H54 (cell line): ENCODE measurements around the gene KRT80.

ENCODE experiments used
- DNase-seq: peaks from one replicate; pipeline ENCODE4 v3.0.0; 2011; ENCODE audit warnings: low spot score, mixed read lengths; ENCODE audit not compliant: insufficient read length
- FAIRE-seq: peaks from 3 replicates; lab custom pipeline; 2011; peaks lifted over from hg19 to GRCh38; lab: Jason Lieb, UNC
- POLR2A ChIP-seq: IDR thresholded peaks from 2 replicates; pipeline ENCODE4 v1.6.1; 2011; ENCODE audit warnings: low read depth, mild to moderate bottlenecking, low read length

KRT80 gene

DNA sequence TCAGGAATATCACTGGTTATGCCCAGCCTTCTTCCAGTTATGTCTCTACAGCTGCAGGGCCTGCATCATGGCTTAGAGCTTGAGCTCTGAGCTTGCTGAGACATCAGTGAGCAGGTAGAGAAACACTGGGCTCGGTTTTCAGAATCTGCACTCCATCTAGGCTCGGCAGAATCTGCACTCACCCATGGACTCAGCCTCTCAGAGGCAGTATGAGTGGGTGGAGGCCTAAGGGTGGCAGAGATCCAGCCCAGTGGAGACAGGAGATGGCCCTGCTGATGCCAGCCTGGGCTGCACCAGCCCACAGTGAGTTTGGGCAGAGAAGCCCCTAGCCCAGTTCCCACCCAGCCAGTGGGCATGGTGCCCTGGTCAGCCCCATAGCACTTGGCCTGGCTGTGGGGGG is 12.8 kb downstream of the KRT80 start:
- FAIRE-seq (no peak), DNase-seq (no peak)
- no peak for TF ChIP-seq POLR2A

- TF ChIP-seq POLR2A: no peak
- DNase-seq: no peak
- no peak for FAIRE-seq
Observed at GRCh38 chr12:52178443-52178842, 13.4 kb downstream of the KRT80 start.

GRCh38 chr12:52175371-52176350 is 16.2 kb downstream of the KRT80 start:
- no peak for DNase-seq

DNA sequence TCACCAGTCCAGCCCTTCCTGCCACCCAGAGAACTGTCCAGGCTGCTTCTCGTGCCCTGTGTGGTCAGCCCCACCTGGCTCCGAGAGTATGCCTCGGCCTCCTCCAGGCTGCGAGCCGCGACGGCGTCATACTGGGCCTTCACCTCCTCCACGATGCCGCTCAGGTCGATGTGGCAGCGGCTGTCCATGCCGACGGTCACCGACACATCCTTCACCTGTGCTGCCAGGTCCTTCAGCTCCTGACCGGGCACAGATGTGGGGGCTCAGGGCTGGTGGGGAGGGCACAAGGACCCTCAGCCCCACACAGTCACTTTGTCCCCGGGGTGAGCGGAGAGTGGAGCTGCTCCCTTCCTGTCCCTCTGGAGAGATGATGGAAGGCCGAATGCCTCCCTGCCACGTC is 18.3 kb downstream of the KRT80 start:
- FAIRE-seq (no peak), DNase-seq (no peak)
- no peak for TF ChIP-seq POLR2A

More at GRCh38 chr12:52175371-52176350, 16.2 kb downstream of the KRT80 start:
- no peak for FAIRE-seq
- no peak for TF ChIP-seq POLR2A

DNA sequence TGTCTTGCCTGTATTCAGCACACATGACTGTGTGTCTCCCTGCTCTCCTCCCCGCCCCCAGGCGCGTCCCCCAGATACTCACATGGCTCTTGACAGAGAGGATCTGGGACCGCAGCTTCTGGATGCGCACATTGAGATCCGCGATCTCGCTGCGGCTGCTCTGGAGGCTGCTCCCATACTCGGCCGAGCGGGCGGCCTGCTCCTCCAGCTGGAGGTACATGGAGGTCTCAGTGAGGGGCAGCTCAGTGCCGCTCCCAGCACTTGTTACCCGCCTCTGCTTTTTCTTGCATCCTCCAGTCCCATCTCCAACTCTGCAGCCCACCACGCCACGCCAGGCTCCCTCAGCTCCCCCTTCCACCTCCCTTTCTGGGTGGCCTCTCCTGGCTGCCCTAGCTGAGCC is 18.9 kb downstream of the KRT80 start:
- TF ChIP-seq POLR2A: no peak
- DNase-seq: no peak
- FAIRE-seq: no peak

DNA sequence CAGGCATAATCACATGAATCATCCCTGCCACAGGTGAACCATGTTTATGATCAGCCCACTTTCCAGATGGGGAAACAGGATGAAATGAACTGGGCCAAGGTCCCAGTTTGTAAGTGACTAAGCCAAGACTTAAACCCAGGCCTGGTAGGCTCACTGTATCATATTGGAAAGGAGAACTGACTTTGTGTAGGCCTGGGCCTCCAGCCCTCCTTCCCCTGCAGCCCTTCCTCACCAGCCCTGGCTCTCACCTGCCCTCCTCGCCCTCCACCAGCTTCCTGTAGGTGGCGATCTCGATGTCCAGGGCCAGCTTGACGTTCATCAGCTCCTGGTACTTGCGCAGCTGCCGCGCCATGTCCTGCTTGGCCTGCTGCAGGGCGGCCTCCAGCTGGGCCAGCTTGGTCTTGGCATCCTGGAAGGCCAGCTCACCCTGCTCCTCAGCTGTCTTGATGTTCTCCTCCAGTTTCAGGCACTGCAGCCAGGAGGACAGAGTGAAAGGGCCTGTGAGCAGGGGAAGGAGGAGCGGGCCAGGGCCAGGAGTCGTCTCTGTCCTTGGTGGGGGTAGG is 19.8 kb downstream of the KRT80 start:
- DNase-seq (no peak), FAIRE-seq (no peak)
- TF ChIP-seq POLR2A: no peak

- FAIRE-seq (no peak), DNase-seq (no peak)
- TF ChIP-seq POLR2A: no peak
Observed at GRCh38 chr12:52170827-52171226, 21.0 kb downstream of the KRT80 start.

GRCh38 chr12:52169886-52170285 is 21.9 kb downstream of the KRT80 start:
- no peak for DNase-seq
- no peak for TF ChIP-seq POLR2A
- no peak for FAIRE-seq

GRCh38 chr12:52168019-52168717 is 23.6 kb downstream of the KRT80 start:
- FAIRE-seq (no peak), DNase-seq (peak; percentile 52)
- TF ChIP-seq POLR2A: no peak

DNA sequence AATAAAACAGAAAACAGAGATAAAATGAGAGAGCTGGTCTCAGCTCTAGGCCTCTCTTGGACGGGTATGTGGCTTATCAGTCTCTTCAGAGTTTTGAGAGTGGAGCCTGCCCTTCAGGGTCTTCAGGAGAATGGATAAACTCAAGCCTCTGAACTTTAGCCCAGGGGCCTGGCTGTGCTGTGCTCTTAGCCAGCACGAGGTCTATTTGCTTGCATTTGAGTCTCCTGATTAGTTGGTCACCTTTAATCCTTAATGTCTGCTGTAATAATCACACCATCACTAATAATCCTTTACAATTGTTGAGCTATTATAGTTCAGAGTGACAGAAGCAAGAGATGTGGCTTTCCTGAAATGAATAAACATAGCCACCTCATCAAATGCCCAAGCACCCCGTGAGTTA is 24.3 kb downstream of the KRT80 start:
- no peak for FAIRE-seq
- no peak for TF ChIP-seq POLR2A
- no peak for DNase-seq

DNA sequence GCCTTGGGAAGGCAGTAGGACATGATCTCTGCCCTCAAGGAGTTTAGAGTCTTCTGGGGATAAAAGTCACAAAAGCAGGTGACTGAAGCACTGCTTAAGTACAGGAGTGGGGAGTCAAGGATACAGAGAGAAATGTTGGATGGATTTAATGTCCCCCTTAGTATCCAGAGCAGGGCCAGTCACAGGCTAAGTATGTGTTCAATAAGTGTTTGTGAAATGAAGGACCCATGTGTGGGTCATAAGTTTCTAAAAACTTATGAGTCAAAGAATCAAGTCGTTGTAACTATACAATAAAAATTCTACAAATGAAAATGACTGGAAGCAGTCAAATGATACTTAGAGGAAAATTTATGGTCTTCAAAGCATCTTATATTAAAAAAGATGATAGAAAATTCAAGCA is 25.1 kb downstream of the KRT80 start:
- no peak for FAIRE-seq
- TF ChIP-seq POLR2A: no peak
- DNase-seq: no peak

DNA sequence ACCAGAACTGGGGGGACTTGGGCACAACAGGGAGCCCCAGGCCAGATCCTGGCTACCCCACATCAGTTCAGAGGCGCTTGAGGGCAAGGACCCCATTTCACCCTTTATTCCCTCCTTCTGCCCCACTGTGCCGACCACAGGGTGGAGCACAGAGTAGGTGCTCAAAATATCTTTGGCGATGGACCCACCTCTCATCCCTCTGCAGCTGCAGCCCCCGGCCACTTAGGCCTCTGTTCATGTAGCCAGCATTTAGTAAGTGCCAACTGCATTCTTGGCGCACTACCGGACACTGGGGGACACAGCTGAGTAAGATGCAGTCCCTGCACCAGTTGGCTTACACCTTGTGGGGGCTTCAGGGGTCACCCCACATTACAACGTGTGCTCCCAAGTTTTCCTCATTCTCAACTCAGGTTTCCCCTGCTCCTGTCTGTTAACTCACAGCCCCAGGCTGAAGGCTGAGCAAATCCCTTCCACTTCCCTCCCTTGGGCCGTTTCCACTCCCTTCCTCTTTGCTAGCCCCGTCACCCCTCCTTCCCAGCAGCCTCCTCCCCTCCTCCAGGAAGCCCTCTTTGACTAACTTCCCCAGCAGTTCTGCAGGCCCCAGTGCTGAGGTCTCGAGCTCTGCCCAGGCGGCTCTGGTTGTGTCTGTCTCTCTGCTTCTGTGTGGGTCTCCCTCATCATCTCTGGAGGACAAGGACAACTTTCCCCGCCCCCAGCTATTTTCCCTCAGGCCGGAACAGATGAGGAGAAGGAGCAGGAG is 26.5 kb downstream of the KRT80 start:
- no peak for FAIRE-seq
- TF ChIP-seq POLR2A: no peak
- DNase-seq: no peak

- TF ChIP-seq POLR2A: no peak
- no peak for FAIRE-seq
- no peak for DNase-seq
Observed at GRCh38 chr12:52164624-52165023, 27.2 kb downstream of the KRT80 start.
